Panc1 (cell line): ENCODE data around the gene SERPIND1. TPM values are rescaled to one million over a fixed set of nuclear protein-coding genes. Genes with fewer than 3 reads are reported as not detected.

Source experiments
- ATAC-seq: fragments of 200-7000 bp; cut with Tn5 transposase; 2 replicates; pipeline ENCODE4 v1.9.1; 2020; ENCODE audit warnings: mild to moderate bottlenecking, moderate library complexity
- BruUV-seq: library from RNA; stranded (reverse); fragments of 400-500 nt; replicated peaks from 2 replicates; lab custom pipeline; 2021; lab: Mats Ljungman, UMichigan
- CTCF ChIA-PET: fragments of 300-600 bp; sonication (Branson Sonifier 250); formaldehyde crosslinking; loops from one replicate; lab custom pipeline; 2022; ENCODE audit warnings: antibody characterized with exemption; lab: Charles Lee
- POLR2A ChIA-PET: fragments of 300-600 bp; sonication (Branson Sonifier 250); formaldehyde crosslinking; loops from one replicate; lab custom pipeline; 2022; ENCODE audit warnings: antibody characterized with exemption; lab: Charles Lee
- DNase-seq: peaks from one replicate; pipeline ENCODE4 v3.0.0-alpha.2; 2010; ENCODE audit warnings: low read depth, low spot score
- H3K27ac ChIP-seq: 2 replicates; pipeline ENCODE4 v1.5.1; 2011; ENCODE audit warnings: mild to moderate bottlenecking, low read length, inconsistent platforms
- H3K27me3 ChIP-seq: fragments of 200-500 bp; sonication (Bioruptor generic); 2 replicates; pipeline ENCODE4 v1.6.0; 2014; ENCODE audit warnings: low read length, inconsistent platforms; ENCODE audit not compliant: control insufficient read depth, insufficient read depth
- H3K36me3 ChIP-seq: fragments of 200-500 bp; sonication (Bioruptor generic); 2 replicates; pipeline ENCODE4 v1.5.1; 2014; ENCODE audit warnings: inconsistent platforms, mild to moderate bottlenecking, low read length, moderate library complexity; ENCODE audit not compliant: control insufficient read depth, insufficient read depth
- H3K4me1 ChIP-seq: 2 replicates; pipeline ENCODE4 v1.5.1; 2011; ENCODE audit warnings: inconsistent platforms, mild to moderate bottlenecking, low read length, moderate library complexity; ENCODE audit not compliant: control insufficient read depth, insufficient read depth
- H3K4me3 ChIP-seq, 2 experiments: 2 replicates each; pipeline ENCODE4 v1.5.1; 2011 to 2012; ENCODE audit warnings: low read depth in 2 of 2, low read length in 2 of 2, mild to moderate bottlenecking in 2 of 2, inconsistent platforms in 1 of 2, moderate library complexity in 1 of 2
- H3K9me3 ChIP-seq: fragments of 200-500 bp; sonication (Bioruptor generic); 2 replicates; pipeline ENCODE4 v1.5.1; 2014; ENCODE audit warnings: low read depth, mild to moderate bottlenecking, inconsistent platforms, low read length, moderate library complexity; ENCODE audit not compliant: control insufficient read depth, insufficient read depth
- POLR2AphosphoS5 ChIP-seq: IDR thresholded peaks from 2 replicates; pipeline ENCODE4 v1.6.1; 2012; ENCODE audit warnings: mild to moderate bottlenecking, low read depth, low read length, moderate library complexity
- SIN3A ChIP-seq: IDR thresholded peaks from 2 replicates; pipeline ENCODE4 v1.6.1; 2012; ENCODE audit warnings: low read depth, mild to moderate bottlenecking, low read length, moderate library complexity, borderline replicate concordance; ENCODE audit not compliant: insufficient read depth
- TCF7L2 ChIP-seq: IDR thresholded peaks from 2 replicates; pipeline ENCODE4 v1.6.1; 2011; ENCODE audit warnings: mild to moderate bottlenecking, low read depth, low read length, inconsistent platforms
- in situ Hi-C: cut with HindIII; loops from 2 replicates; pipeline ENCODE4 v1.10.0; 2016; ENCODE audit warnings: low sequenced_read_pairs, low pct_unique_long_range_greater_than_20kb
- intact Hi-C: fragments of 100-400 bp; cut with micrococcal nuclease; formaldehyde crosslinking; loops from one replicate; pipeline ENCODE4 v1.10.0; 2022; ENCODE audit not compliant: unreplicated experiment
- total RNA-seq: library from RNA; stranded (reverse); gene quantifications from one replicate; pipeline ENCODE4 v1.2.1, GENCODE V29; 2021; ENCODE audit not compliant: unreplicated experiment
- TF ChIP-seq, protein P1 (sequence below): fragments of 450-650 bp; IDR thresholded peaks from 2 replicates; pipeline ENCODE4 v1.5.1; 2017; ENCODE audit warnings: mild to moderate bottlenecking
- TF ChIP-seq, protein P2 (sequence below), 2 experiments: IDR thresholded peaks; 2 replicates each; pipeline ENCODE4 v1.6.1; 2011 to 2012; ENCODE audit warnings: low read depth in 2 of 2, control low read depth in 1 of 2, low read length in 1 of 2, mild to moderate bottlenecking in 1 of 2, moderate library complexity in 1 of 2; ENCODE audit not compliant: insufficient read depth in 1 of 2

The SERPIND1 gene
- total RNA-seq, 1 experiment from 2014 or later = 0.18 TPM

DNA sequence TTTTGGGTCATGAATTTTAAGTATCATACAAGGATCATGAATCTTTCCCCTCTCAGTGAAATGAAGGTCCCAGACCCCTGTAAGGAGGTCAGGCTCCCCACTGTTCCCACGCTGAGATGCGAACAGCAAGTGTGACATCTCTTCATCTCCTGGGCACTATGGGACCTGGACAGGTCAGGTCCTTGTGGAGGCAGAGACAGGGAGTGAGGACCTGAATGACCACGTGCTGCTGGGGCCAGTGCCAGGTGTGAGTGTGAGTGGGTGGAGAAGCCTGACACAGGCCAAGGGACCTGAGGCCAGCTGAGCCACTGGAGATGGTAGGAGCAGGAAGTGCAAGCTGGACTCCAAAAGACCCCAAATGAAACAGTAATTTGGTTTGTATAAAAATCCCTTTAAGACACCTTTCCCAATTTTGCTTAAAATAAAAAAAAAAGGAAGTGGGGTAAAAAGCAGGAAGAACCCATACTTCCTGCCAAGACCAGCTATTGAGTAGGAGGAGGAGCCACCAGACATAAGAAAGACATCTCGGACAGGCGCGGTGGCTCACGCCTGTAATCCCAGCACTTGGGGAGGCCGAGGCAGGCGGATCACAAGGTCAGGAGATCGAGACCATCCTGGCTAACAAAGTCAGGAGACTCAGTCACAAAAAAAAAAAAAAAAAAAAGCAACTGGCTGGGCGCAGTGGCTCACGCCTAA, 35.4 kb upstream of the SERPIND1 start:
- CTCF ChIA-PET = no interaction called here
- no TSS peak for BruUV-seq
- in situ Hi-C loops = no loop called here

DNA sequence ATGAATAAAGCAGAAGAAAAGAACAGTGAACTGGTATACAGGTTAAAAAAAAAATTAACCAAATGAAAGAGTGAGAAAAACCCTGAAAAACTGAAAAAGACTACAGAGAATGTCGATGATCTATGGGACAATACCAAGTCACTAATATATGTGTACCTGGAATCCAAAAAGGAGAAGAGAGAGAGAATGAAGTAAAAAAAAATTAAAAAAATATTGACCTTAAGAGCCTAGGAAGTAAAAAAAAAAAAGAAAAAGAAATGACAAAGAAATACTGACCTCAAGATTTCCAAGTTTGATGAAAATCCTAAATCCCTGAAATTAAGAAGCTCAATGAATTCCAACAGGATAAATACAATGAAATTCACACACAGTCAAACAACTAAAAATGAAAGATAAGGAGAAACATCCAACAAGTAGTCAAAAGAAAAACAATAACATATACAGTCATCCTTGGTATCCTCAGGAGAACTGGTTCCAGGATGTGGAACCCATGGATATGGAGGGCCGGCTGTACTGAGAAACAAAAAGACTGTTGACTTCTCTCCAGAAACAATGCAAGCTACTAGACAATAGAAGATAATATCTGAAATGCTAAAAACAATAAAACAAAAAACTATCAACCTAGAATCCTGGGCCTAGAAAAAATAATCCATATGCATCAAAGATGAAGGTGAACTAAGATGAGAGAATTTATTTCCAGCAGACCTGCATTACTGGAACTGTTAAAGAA, 33.5 kb upstream of the SERPIND1 start:
- H3K9me3 ChIP-seq = no peaks in the 10 kb centered on the region
- intact Hi-C loops = no loop called here
- POLR2A ChIA-PET = no interaction called here

More for the DNA sequence above, 35.4 kb upstream of the SERPIND1 start:
- ATAC-seq (no peak), DNase-seq (no peak)
- intact Hi-C loops = no loop called here
- Histone ChIP-seq H3K27me3 (no peaks in the 10 kb centered on the region), H3K9me3 (no peaks in the 10 kb centered on the region), H3K27ac (no peak overlapping the region), H3K4me1 (no peaks in the 10 kb centered on the region), H3K36me3 (no peaks in the 10 kb centered on the region), H3K4me3 (no peak overlapping the region)
- TF ChIP-seq POLR2AphosphoS5 = no peak
- TF ChIP-seq SIN3A = no peak
- TF ChIP-seq TCF7L2 = no peak
- TF ChIP-seq, protein P1, sequence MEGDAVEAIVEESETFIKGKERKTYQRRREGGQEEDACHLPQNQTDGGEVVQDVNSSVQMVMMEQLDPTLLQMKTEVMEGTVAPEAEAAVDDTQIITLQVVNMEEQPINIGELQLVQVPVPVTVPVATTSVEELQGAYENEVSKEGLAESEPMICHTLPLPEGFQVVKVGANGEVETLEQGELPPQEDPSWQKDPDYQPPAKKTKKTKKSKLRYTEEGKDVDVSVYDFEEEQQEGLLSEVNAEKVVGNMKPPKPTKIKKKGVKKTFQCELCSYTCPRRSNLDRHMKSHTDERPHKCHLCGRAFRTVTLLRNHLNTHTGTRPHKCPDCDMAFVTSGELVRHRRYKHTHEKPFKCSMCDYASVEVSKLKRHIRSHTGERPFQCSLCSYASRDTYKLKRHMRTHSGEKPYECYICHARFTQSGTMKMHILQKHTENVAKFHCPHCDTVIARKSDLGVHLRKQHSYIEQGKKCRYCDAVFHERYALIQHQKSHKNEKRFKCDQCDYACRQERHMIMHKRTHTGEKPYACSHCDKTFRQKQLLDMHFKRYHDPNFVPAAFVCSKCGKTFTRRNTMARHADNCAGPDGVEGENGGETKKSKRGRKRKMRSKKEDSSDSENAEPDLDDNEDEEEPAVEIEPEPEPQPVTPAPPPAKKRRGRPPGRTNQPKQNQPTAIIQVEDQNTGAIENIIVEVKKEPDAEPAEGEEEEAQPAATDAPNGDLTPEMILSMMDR = no peak
- TF ChIP-seq, protein P2, sequence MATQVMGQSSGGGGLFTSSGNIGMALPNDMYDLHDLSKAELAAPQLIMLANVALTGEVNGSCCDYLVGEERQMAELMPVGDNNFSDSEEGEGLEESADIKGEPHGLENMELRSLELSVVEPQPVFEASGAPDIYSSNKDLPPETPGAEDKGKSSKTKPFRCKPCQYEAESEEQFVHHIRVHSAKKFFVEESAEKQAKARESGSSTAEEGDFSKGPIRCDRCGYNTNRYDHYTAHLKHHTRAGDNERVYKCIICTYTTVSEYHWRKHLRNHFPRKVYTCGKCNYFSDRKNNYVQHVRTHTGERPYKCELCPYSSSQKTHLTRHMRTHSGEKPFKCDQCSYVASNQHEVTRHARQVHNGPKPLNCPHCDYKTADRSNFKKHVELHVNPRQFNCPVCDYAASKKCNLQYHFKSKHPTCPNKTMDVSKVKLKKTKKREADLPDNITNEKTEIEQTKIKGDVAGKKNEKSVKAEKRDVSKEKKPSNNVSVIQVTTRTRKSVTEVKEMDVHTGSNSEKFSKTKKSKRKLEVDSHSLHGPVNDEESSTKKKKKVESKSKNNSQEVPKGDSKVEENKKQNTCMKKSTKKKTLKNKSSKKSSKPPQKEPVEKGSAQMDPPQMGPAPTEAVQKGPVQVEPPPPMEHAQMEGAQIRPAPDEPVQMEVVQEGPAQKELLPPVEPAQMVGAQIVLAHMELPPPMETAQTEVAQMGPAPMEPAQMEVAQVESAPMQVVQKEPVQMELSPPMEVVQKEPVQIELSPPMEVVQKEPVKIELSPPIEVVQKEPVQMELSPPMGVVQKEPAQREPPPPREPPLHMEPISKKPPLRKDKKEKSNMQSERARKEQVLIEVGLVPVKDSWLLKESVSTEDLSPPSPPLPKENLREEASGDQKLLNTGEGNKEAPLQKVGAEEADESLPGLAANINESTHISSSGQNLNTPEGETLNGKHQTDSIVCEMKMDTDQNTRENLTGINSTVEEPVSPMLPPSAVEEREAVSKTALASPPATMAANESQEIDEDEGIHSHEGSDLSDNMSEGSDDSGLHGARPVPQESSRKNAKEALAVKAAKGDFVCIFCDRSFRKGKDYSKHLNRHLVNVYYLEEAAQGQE (IDR thresholded peaks at IDR 0.05; ENCODE audit: insufficient read depth in 1 of 2, low read depth in 2 of 2, low read length in 1 of 2) = no peak
- POLR2A ChIA-PET = no interaction called here

More for the DNA sequence above, 33.5 kb upstream of the SERPIND1 start:
- CTCF ChIA-PET = interaction anchor here (0.6 kb wide), 1 partner anchor 51 kb away, joined by 3 read pairs; no protein-coding TSS in a partner anchor
- ATAC-seq = no peak
- no peaks in the 10 kb centered on the region for H3K36me3 ChIP-seq
- no peaks in the 10 kb centered on the region for H3K4me1 ChIP-seq
- no peak overlapping the region for H3K4me3 ChIP-seq
- TF ChIP-seq SIN3A (no peak), POLR2AphosphoS5 (no peak), TCF7L2 (no peak)
- TF ChIP-seq, protein P2 (IDR thresholded peaks at IDR 0.05; ENCODE audit: insufficient read depth in 1 of 2, low read depth in 2 of 2, low read length in 1 of 2) = no peak
- TF ChIP-seq, protein P1 = no peak
- no peak overlapping the region for H3K27ac ChIP-seq
- BruUV-seq = no TSS peak
- in situ Hi-C loops = no loop called here
- no peaks in the 10 kb centered on the region for H3K27me3 ChIP-seq
- no peak for DNase-seq
